Fibroblast of lung (primary cell): Measurements from ENCODE around the gene DNAJC8. TPM values are rescaled to one million over a fixed set of nuclear protein-coding genes. Genes with fewer than 3 reads are reported as not detected.

Experiments
- DNase-seq, 2 donors: peaks; one replicate each; pipeline versions ENCODE4 v3.0.0 to v3.0.0-alpha.2; 2010; ENCODE audit warnings: low read depth in 2 of 2
- H2AFZ ChIP-seq: 2 replicates; pipeline ENCODE4 v1.5.1; 2012; ENCODE audit warnings: low read length, control low read depth, inconsistent platforms
- H3K27ac ChIP-seq: 2 replicates; pipeline ENCODE4 v1.5.1; 2011; ENCODE audit warnings: low read length, control low read depth; ENCODE audit not compliant: insufficient read depth
- H3K27me3 ChIP-seq: 2 replicates; pipeline ENCODE4 v1.5.1; 2011; ENCODE audit warnings: mild to moderate bottlenecking, low read length; ENCODE audit not compliant: control insufficient read depth, insufficient read depth
- H3K36me3 ChIP-seq: 2 replicates; pipeline ENCODE4 v1.5.1; 2011; ENCODE audit warnings: low read length; ENCODE audit not compliant: control insufficient read depth, insufficient read depth
- H3K4me1 ChIP-seq: 2 replicates; pipeline ENCODE4 v1.5.1; 2011; ENCODE audit warnings: low read length; ENCODE audit not compliant: control insufficient read depth, insufficient read depth; ENCODE audit errors: extremely low read depth
- H3K4me2 ChIP-seq: 2 replicates; pipeline ENCODE4 v1.5.1; 2011; ENCODE audit warnings: low read length, control low read depth; ENCODE audit not compliant: insufficient read depth; ENCODE audit errors: extremely low read depth
- H3K4me3 ChIP-seq, 4 experiments: fragments of 200-600 bp in 1 of 4; sonication (generic) in 1 of 4; replicated peaks in 1 of 4; 2 replicates each; pipeline ENCODE4 v1.5.1; 2011 to 2016; ENCODE audit warnings: low read length in 4 of 4, low read depth in 3 of 4, mild to moderate bottlenecking in 3 of 4, control low read depth in 2 of 4, inconsistent platforms in 1 of 4, mixed read lengths in 1 of 4; ENCODE audit not compliant: insufficient read depth in 1 of 4; ENCODE audit errors: control extremely low read depth in 1 of 4
- H3K79me2 ChIP-seq: 2 replicates; pipeline ENCODE4 v1.5.1; 2012; ENCODE audit warnings: mild to moderate bottlenecking, low read length, inconsistent platforms; ENCODE audit not compliant: control insufficient read depth, insufficient read depth
- H3K9ac ChIP-seq: 2 replicates; pipeline ENCODE4 v1.5.1; 2011; ENCODE audit warnings: mild to moderate bottlenecking, low read length, control low read depth; ENCODE audit not compliant: insufficient read depth
- H3K9me3 ChIP-seq: 2 replicates; pipeline ENCODE4 v1.5.1; 2012; ENCODE audit warnings: low read depth, low read length; ENCODE audit not compliant: control insufficient read depth, insufficient read depth
- H4K20me1 ChIP-seq: 2 replicates; pipeline ENCODE4 v1.5.1; 2011; ENCODE audit warnings: low read length; ENCODE audit not compliant: control insufficient read depth, insufficient read depth; ENCODE audit errors: extremely low read depth
- CTCF ChIP-seq, 2 donors: IDR thresholded peaks in 1 of 2; conservative IDR thresholded peaks in 1 of 2; 1 replicate in 1 of 2; 2 replicates in 1 of 2; pipeline ENCODE4 v1.5.1; 2011 to 2012; ENCODE audit warnings: low read length in 2 of 2, control low read depth in 1 of 2, inconsistent platforms in 1 of 2, low read depth in 1 of 2, mild to moderate bottlenecking in 1 of 2
- EZH2 ChIP-seq: IDR thresholded peaks from 2 replicates; pipeline ENCODE4 v1.5.1; 2012; ENCODE audit warnings: low read length, control low read depth, mild to moderate bottlenecking; ENCODE audit errors: missing control alignments
- polyA plus RNA-seq, 2 donors: library from polyadenylated mRNA; depleted of rRNA in 1 of 2; stranded (reverse) in 1 of 2; unstranded in 1 of 2; fragments of >200 nt; gene quantifications; 2 replicates each; pipeline ENCODE4 v1.2.1, GENCODE V29; 2011 to 2012; ENCODE audit warnings: missing spikeins in 1 of 2
- total RNA-seq: library from RNA; depleted of rRNA; stranded (reverse); fragments of >200 nt; gene quantifications from 2 replicates; pipeline ENCODE4 v1.2.1, GENCODE V29; 2014

DNAJC8 gene
- total and polyA plus RNA-seq, 2 donors (not counting 1 experiment from before 2014, with no cell fraction given) = 56.1 to 120 TPM

- Histone ChIP-seq H3K9ac (peak within 1 kb of the TSS; percentile 94), H3K79me2 (peaks cover 44% of the 10 kb centered on the region), H3K4me1 (peaks cover 11% of the 10 kb centered on the region), H3K4me2 (peak within 1 kb of the TSS; percentile 73), H3K27ac (peak within 1 kb of the TSS; percentile 92), H2AFZ (peak within 1 kb of the TSS; percentile 65), H3K9me3 (no peaks in the 10 kb centered on the region), H3K27me3 (no peaks in the 10 kb centered on the region), H4K20me1 (peaks cover 11% of the 10 kb centered on the region), H3K4me3 (peak within 1 kb of the TSS; percentile 58 to 94 (median 73)), H3K36me3 (no peaks in the 10 kb centered on the region)
- peak; percentile 94 to 99 for DNase-seq
- TF ChIP-seq CTCF (conservative IDR thresholded peaks at IDR 0.05 in 1 of 2, IDR thresholded peaks at IDR 0.05 in 1 of 2; ENCODE audit: low read depth in 1 of 2, low read length in 2 of 2) = no peak
- TF ChIP-seq EZH2 = no peak
Observed at GRCh38 chr1:28259252-28259933, 26.6 kb upstream of the DNAJC8 start, which contains the start of gene SESN2. Gene SESN2, plus strand, starts transcription at chr1:28259518. Its CDS starts 330 bp downstream, at chr1:28259848.

GRCh38 chr1:28258628-28259251 is 25.9 kb upstream of the DNAJC8 start:
- Histone ChIP-seq H3K9me3 (no peaks in the 10 kb centered on the region), H3K36me3 (no peaks in the 10 kb centered on the region), H3K4me1 (peaks cover 11% of the 10 kb centered on the region), H3K79me2 (peaks cover 37% of the 10 kb centered on the region), H3K9ac (no peak overlapping the region), H3K27ac (peak overlapping the region; percentile 92), H3K27me3 (no peaks in the 10 kb centered on the region), H4K20me1 (peaks cover 11% of the 10 kb centered on the region), H3K4me3 (peak overlapping the region in 2 of 4 experiments; percentile 32 to 44), H2AFZ (peak overlapping the region; percentile 65), H3K4me2 (peak overlapping the region; percentile 73)
- TF ChIP-seq CTCF (conservative IDR thresholded peaks at IDR 0.05 in 1 of 2, IDR thresholded peaks at IDR 0.05 in 1 of 2; ENCODE audit: low read depth in 1 of 2, low read length in 2 of 2) (no peak), EZH2 (no peak)
- DNase-seq = no peak

GRCh38 chr1:28257736-28258135 is 24.9 kb upstream of the DNAJC8 start:
- H3K9ac ChIP-seq = no peak overlapping the region
- H3K36me3 ChIP-seq = no peaks in the 10 kb centered on the region
- no peak overlapping the region for H3K4me3 ChIP-seq
- H3K4me1 ChIP-seq = peaks cover 9% of the 10 kb centered on the region
- no peaks in the 10 kb centered on the region for H3K9me3 ChIP-seq
- H2AFZ ChIP-seq = no peak overlapping the region
- H3K79me2 ChIP-seq = peaks cover 27% of the 10 kb centered on the region
- no peak for DNase-seq
- H3K27me3 ChIP-seq = no peaks in the 10 kb centered on the region
- no peak overlapping the region for H3K27ac ChIP-seq
- peaks cover 8% of the 10 kb centered on the region for H4K20me1 ChIP-seq
- H3K4me2 ChIP-seq = no peak overlapping the region
- TF ChIP-seq CTCF (conservative IDR thresholded peaks at IDR 0.05 in 1 of 2, IDR thresholded peaks at IDR 0.05 in 1 of 2; ENCODE audit: low read depth in 1 of 2, low read length in 2 of 2) (no peak), EZH2 (no peak)
